Natural killer cell (primary cell): ENCODE results near the gene JMY. TPM values are rescaled to one million over a fixed set of nuclear protein-coding genes. Genes with fewer than 3 reads are reported as not detected.
A peak's percentile ranks its signal among the peaks of the same experiment; 100 is the strongest.

Source experiments
- ATAC-seq, 3 donors: fragments of 150-1000 bp in 2 of 3; fragments of 200-7000 bp in 1 of 3; cut with Tn5 transposase; 1 replicate in 1 of 3; 2 replicates in 2 of 3; pipeline ENCODE4 v1.10.0; 2021; ENCODE audit warnings: mild to moderate bottlenecking in 2 of 3, moderate library complexity in 2 of 3
- DNase-seq, 2 donors: peaks; one replicate each; pipeline versions ENCODE4 v3.0.0 to v3.0.0-alpha.2; 2013 to 2021; ENCODE audit warnings: mixed read lengths in 1 of 2
- H3K27ac ChIP-seq: one replicate; pipeline ENCODE4 v1.5.1; 2013; ENCODE audit warnings: mild to moderate bottlenecking, low read length
- H3K27me3 ChIP-seq: one replicate; pipeline ENCODE4 v1.6.1; 2013; ENCODE audit warnings: low read length; ENCODE audit not compliant: control insufficient read depth, insufficient read depth
- H3K36me3 ChIP-seq: one replicate; pipeline ENCODE4 v1.6.1; 2013; ENCODE audit warnings: low read length; ENCODE audit not compliant: control insufficient read depth, insufficient read depth
- H3K4me1 ChIP-seq: one replicate; pipeline ENCODE4 v1.6.1; 2013; ENCODE audit warnings: low read length; ENCODE audit not compliant: control insufficient read depth, insufficient read depth
- H3K4me3 ChIP-seq: one replicate; pipeline ENCODE4 v1.5.1; 2013; ENCODE audit warnings: low read length
- H3K9me3 ChIP-seq: one replicate; pipeline ENCODE4 v1.6.1; 2013; ENCODE audit warnings: low read length; ENCODE audit not compliant: control insufficient read depth, insufficient read depth
- H3K27ac Mint-ChIP-seq, 2 donors: one replicate each; pipeline ENCODE4 v1.8.0; 2022; ENCODE audit warnings: mild to moderate bottlenecking in 2 of 2, mixed read lengths in 2 of 2, moderate library complexity in 1 of 2
- H3K27me3 Mint-ChIP-seq, 2 donors: one replicate each; pipeline ENCODE4 v1.8.0; 2022; ENCODE audit warnings: low read depth in 2 of 2, mixed read lengths in 2 of 2
- H3K36me3 Mint-ChIP-seq: one replicate; pipeline ENCODE4 v1.8.0; 2022; ENCODE audit warnings: mixed read lengths
- H3K4me1 Mint-ChIP-seq, 2 donors: one replicate each; pipeline ENCODE4 v1.8.0; 2022; ENCODE audit warnings: mixed read lengths in 2 of 2
- H3K4me3 Mint-ChIP-seq: one replicate; pipeline ENCODE4 v1.8.0; 2022; ENCODE audit warnings: mild to moderate bottlenecking, moderate library complexity, mixed read lengths
- H3K9me3 Mint-ChIP-seq, 2 donors: one replicate each; pipeline ENCODE4 v1.8.0; 2022; ENCODE audit warnings: mixed read lengths in 2 of 2
- CTCF ChIP-seq: fragments of 200-600 bp; IDR thresholded peaks from one replicate; pipeline ENCODE4 v1.8.0; 2022; ENCODE audit warnings: antibody characterized with exemption
- WGBS: methylation state at CpG from one replicate; pipeline ENCODE4 v1.1.7; 2013; ENCODE audit warnings: missing lambda C conversion rate; ENCODE audit not compliant: insufficient coverage; 5-methylcytosine and 5-hydroxymethylcytosine counted together
- intact Hi-C: fragments of 100-400 bp; cut with micrococcal nuclease; formaldehyde crosslinking; loops from one replicate; pipeline ENCODE4 v1.14.2; 2022
- total RNA-seq, 4 donors: library from RNA; stranded (reverse); fragments of 120-200 nt in 1 of 4; gene quantifications; one replicate each; pipeline versions ENCODE4 v1.2.3 to v1.2.4, GENCODE V29; 2013 to 2022

JMY gene
- total RNA-seq, 3 donors from 2014 or later (not counting 1 experiment from before 2014, with no cell fraction given): 27.6 to 30.4 (median 28.7) TPM

- intact Hi-C loops: no loop called here
- H3K9me3 Mint-ChIP-seq: no peaks in the 10 kb centered on the region
These were observed 4.6 kb downstream of the JMY start for GRCh38 chr5:79240561-79240960.

GRCh38 chr5:79241535-79241979, 5.6 kb downstream of the JMY start:
- no peaks in the 10 kb centered on the region for H3K9me3 Mint-ChIP-seq
- H3K36me3 Mint-ChIP-seq: no peaks in the 10 kb centered on the region
- H3K4me3 Mint-ChIP-seq: no peak overlapping the region
- H3K27ac ChIP-seq: no peak overlapping the region
- H3K27ac Mint-ChIP-seq: no peak overlapping the region
- H3K4me1 ChIP-seq: peaks cover 31% of the 10 kb centered on the region
- H3K9me3 ChIP-seq: no peaks in the 10 kb centered on the region
- WGBS: 73% methylated on average over 4 of the region's 4 CpGs
- H3K36me3 ChIP-seq: no peaks in the 10 kb centered on the region
- ATAC-seq (no peak), DNase-seq (no peak)
- no peak for TF ChIP-seq CTCF
- H3K27me3 Mint-ChIP-seq: no peaks in the 10 kb centered on the region
- H3K4me1 Mint-ChIP-seq: peaks cover 72 to 75% of the 10 kb centered on the region in 2 donors
- no peak overlapping the region for H3K4me3 ChIP-seq
- no peaks in the 10 kb centered on the region for H3K27me3 ChIP-seq
- intact Hi-C loops: no loop called here

More at GRCh38 chr5:79240561-79240960, 4.6 kb downstream of the JMY start:
- Histone ChIP-seq H3K36me3 (no peaks in the 10 kb centered on the region), H3K4me3 (no peak overlapping the region), H3K27me3 (no peaks in the 10 kb centered on the region), H3K4me1 (peaks cover 31% of the 10 kb centered on the region), H3K9me3 (no peaks in the 10 kb centered on the region), H3K27ac (no peak overlapping the region)
- WGBS: 91% methylated on average over 1 of the region's 2 CpGs
- Mint-ChIP-seq H3K36me3 (no peaks in the 10 kb centered on the region), H3K4me3 (peak overlapping the region; percentile 62), H3K4me1 (peaks cover 66 to 69% of the 10 kb centered on the region in 2 donors), H3K27ac (no peak overlapping the region), H3K27me3 (no peaks in the 10 kb centered on the region)
- ATAC-seq (no peak), DNase-seq (no peak)
- no peak for TF ChIP-seq CTCF

- DNase-seq: no peak
- H3K27me3 ChIP-seq: no peaks in the 10 kb centered on the region
- Mint-ChIP-seq H3K4me1 (peaks cover 65 to 72% of the 10 kb centered on the region in 2 donors), H3K36me3 (no peaks in the 10 kb centered on the region), H3K9me3 (no peaks in the 10 kb centered on the region), H3K4me3 (peak overlapping the region; percentile 28), H3K27ac (peak overlapping the region in 1 of 2 donors; percentile 9), H3K27me3 (no peaks in the 10 kb centered on the region)
- intact Hi-C loops: no loop called here
- no peak for TF ChIP-seq CTCF
- H3K4me1 ChIP-seq: peaks cover 25% of the 10 kb centered on the region
- no peak for ATAC-seq
- WGBS: 89% methylated on average over 5 of the region's 5 CpGs
- no peak overlapping the region for H3K27ac ChIP-seq
- no peaks in the 10 kb centered on the region for H3K9me3 ChIP-seq
- H3K36me3 ChIP-seq: no peaks in the 10 kb centered on the region
- H3K4me3 ChIP-seq: no peak overlapping the region
These were observed 6.5 kb downstream of the JMY start for GRCh38 chr5:79242242-79243039.
